LNCAP (cell line): ENCODE measurements around the gene RTL1.
A peak's percentile ranks its signal among the peaks of the same experiment; 100 is the strongest.

ENCODE experiments used
- TF ChIP-seq, protein P1 (sequence below): fragments of 450-650 bp; IDR thresholded peaks from 2 replicates; pipeline ENCODE4 v1.5.1; 2017; ENCODE audit warnings: mild to moderate bottlenecking

Gene RTL1

DNA sequence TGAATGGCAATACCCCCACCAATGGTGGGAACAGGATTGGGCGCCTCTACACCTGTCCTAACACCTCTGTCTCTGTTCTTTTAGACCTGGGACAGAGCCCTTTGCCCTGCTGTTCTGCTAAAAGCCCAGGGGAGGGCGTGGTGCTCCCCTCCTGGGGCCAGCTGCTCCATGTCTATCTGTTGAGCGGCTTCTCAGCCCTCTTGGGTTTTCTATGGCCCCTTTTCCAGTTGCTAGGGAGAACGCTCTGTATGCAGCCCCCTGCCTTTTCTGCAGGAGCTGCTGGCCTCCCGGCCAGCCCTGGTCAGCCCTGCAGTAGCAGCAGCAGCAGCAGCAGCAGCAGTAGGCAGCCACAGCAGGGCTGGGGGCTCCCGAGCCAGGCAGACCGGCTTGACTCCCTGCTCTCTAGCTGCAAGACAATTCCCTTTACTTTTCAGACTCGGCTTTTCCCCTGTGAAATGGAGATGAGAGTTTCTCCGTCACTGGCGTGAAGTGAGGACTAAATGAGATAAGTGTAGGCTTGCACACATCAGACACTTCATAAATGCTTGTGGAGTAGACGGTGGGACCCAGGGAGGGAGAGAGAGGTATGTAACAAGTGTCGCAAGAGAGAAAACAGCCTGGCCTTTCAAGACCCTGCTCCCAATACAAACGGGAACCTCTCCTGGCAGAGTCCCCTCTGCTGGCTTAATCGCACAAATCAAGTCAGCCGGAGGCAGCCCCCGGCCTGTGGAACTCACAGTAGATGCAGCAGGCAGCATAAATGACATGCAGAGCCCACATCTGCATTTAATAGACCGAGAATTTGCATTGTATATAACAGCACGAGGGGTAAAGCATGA is 1.0 kb downstream of the RTL1 start:
- TF ChIP-seq, protein P1, sequence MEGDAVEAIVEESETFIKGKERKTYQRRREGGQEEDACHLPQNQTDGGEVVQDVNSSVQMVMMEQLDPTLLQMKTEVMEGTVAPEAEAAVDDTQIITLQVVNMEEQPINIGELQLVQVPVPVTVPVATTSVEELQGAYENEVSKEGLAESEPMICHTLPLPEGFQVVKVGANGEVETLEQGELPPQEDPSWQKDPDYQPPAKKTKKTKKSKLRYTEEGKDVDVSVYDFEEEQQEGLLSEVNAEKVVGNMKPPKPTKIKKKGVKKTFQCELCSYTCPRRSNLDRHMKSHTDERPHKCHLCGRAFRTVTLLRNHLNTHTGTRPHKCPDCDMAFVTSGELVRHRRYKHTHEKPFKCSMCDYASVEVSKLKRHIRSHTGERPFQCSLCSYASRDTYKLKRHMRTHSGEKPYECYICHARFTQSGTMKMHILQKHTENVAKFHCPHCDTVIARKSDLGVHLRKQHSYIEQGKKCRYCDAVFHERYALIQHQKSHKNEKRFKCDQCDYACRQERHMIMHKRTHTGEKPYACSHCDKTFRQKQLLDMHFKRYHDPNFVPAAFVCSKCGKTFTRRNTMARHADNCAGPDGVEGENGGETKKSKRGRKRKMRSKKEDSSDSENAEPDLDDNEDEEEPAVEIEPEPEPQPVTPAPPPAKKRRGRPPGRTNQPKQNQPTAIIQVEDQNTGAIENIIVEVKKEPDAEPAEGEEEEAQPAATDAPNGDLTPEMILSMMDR, result peak; percentile 22; the same call in 1 of the 2 replicates

DNA sequence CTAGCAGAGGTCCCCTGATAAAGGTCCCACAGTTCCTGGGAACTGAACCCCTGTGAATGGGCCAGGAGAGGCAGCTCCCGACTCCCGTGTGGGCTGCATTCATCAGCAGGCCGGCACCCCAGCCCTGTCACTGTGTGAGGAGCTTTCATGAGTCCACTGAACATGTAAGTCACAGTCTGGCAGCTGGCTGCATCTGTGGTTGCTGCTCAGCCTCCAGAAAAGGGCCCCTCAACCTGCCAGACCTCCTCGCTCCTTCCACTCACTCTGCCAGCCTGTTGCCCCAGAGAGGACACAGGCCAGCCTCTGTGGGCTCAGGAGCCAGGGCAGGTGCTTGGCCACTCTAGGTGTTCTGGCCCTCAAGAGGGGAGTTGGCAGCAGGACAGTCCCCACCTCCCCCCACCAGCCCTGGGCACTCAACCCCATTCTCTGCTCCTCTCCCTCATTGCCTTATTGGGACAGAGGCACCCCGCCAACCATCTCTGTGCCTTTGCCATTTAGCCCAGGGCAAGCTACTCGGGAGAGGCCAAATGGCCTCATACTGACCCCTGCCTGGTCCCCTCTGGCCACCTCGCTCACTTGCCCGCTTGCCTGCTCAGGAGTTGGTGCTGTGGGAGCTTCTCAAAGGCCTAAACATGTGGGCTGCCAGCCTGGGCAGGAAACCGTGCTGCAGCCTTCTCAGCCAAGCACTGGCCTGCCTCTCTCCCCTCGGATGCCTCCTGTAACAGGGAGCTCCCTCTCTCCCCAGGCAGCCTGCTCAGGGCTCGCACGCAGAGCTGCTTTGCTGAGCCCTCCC is 1.9 kb downstream of the RTL1 start:
- TF ChIP-seq, protein P1, result no peak

DNA sequence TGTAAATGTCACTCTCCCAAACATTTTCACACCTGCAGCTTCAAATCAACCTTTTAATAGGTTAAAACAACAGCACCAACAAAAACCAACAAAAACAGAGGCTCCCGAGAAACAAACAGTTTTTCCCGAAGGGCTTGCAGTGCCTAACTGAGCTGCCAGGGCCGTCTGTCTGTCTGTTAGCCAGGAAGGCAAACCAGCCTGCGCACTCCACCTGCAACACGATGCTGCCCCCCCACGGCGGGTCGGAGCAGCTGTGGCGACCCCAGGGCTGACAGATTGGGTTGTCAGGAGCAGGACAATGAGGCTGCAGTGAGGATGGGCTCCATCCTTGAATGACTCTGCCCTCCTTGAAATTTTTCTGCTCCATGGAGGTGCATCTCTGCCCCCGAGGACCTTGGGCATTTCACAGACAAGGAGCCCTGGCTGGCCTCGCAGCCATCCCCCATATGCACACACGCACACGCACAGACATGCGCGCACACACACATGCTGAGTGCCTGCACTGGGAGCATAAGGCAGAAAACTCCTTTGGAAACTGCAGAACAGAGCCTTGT is 2.6 kb downstream of the RTL1 start:
- TF ChIP-seq, protein P1, result peak; percentile 45; the same call in 1 of the 2 replicates

DNA sequence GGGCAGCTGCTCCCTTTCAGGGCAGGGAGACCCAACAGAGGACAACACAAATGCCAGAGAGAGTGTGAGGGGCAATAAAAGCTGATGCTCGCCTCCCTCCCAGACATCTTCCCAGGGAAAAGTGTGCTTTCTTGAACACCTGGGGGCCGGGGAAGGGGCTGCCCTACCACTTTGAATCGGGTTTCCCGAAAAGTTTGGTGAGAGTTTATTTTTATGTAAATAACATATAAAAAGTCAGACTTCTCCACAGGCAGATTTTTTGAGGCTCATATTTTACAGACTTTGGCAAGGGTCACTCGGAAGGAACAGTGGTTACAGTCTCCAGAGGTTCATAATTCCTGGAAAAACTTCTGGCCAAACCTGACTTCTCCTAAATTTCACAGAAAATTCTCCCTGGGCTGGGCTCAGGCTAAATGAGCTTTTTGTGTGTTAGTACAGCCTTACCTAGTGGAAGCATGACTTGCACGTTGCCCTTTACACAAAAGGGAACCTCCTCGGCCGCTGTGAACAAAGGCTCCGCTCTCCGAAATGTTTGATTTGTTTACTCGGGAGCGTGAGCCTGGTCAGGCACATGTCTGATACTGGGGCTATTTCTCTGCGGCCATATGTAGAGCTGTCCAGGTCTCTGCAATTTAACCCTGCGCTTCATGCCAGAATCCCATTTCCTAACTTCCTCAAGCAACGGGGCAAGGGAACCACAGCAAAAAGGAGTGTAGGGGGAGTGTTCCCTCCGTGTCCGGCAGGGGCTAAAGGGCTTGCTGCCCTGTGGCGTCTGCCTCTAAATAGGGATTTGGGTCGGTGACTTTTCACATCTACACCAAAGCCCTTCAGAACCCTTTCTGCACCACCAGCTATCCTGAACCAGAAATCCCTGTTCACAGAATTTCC is 3.4 kb downstream of the RTL1 start:
- TF ChIP-seq, protein P1, result no peak

DNA sequence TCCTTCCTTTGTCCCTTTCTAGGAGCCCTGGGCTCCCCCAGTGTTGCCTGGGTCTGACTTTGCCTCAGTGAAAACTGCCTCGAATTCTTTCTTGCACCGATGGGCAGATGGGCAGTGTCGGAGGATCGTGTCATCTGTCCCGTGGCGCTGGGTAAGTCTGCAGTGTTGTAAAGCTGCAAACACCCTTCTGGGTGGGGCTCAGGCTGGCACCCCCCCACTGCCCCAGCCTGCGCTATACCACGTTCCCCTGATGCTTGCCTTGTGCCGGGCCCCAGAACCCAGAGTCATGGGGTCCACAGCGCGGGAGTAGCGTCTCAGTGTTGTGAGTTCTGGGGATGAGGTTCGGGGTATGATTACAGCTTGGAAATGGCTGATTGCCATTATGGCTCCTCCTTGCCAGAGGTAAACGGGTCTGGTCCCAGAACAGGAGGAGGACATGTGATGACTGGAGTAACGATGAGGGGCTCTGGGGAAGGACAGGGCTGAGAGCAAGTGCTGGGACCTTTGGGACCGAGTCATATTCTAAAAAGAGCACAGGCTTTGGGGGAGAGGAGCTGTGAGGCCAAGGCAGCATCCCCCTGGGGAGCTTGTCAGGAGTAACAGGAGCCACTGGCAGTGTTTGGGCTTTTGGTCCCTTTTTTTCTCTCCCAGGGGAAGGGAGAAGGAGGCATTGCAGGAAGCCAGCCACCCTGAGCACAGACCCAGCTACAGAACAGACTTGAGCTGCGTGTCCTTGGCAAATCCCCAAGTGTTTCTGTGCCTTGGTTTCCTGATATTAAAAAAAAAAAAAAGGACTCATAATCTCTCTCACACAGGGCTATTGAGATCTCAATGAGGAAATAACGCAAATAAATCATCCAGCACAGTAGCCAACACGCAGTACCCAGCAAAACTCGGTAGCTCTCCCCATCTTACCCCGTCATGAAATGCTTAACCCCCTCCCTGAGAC is 4.3 kb downstream of the RTL1 start:
- TF ChIP-seq, protein P1, result no peak

DNA sequence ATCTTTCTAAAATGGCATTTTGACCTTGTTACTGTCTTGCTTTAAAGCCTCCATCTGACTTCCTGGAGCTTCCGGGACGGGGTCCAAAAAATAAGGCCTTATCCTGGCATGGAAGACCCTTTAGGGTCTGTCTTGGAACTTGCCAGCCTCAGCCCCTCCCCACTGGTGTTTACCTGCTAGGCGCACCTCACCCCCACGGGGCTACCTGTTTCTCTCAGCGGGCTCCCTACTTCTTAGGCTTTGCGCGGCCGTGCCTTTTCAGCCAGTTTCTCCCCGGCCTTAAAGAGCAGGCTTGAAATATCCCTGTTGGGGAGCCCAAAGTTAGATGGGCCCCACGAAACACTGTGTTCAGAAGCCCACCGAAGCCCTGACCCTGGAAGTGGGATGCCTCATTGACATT is 5.1 kb downstream of the RTL1 start:
- TF ChIP-seq, protein P1, result no peak
